ENCODE measurements around the gene ATAD3A.
"Not testable (repeated sequence)": the region's sequence is repeated elsewhere in the genome, so short reads cannot be mapped to it uniquely, and the experiment has no call there.

GRCh38 chr1:1505801-1506200 is 6.2 kb upstream of the ATAD3A start:
- not testable (repeated sequence) for TF ChIP-seq POLR2A (IDR thresholded peaks at IDR 0.05; ENCODE audit: low read length); GATA1 (IDR thresholded peaks at IDR 0.05; ENCODE audit: low read depth, low read length)

Data from erythroblast (primary cell).